Ishikawa (cell line): ENCODE data around the gene PDE8A.

Source experiments
- EP300 ChIP-seq: IDR thresholded peaks from 2 replicates; pipeline ENCODE4 v1.6.1; 2012; ENCODE audit warnings: borderline replicate concordance
- FOXM1 ChIP-seq: IDR thresholded peaks from 2 replicates; pipeline ENCODE4 v1.6.1; 2012; ENCODE audit warnings: low read depth, borderline replicate concordance
- MAX ChIP-seq: IDR thresholded peaks from 2 replicates; pipeline ENCODE4 v1.6.1; 2012
- TAF1 ChIP-seq: IDR thresholded peaks from 2 replicates; pipeline ENCODE4 v1.6.1; 2012; ENCODE audit warnings: low read depth, mild to moderate bottlenecking
- USF1 ChIP-seq: IDR thresholded peaks from 2 replicates; pipeline ENCODE4 v1.6.1; 2012

GRCh38 chr15:84973492-84974460 lies 7.9 kb upstream of the PDE8A start:
- no peak for TF ChIP-seq MAX
- TF ChIP-seq EP300, result no peak
- TF ChIP-seq FOXM1, result no peak
- TF ChIP-seq USF1, result no peak
- TF ChIP-seq TAF1, result no peak
